Calu3 (cell line): ENCODE results near the gene S100A7. TPM values are rescaled to one million over a fixed set of nuclear protein-coding genes. Genes with fewer than 3 reads are reported as not detected.

Experiments used
- BruUV-seq: library from RNA; stranded (reverse); fragments of 400-500 nt; replicated peaks from 2 replicates; lab custom pipeline; 2021; lab: Mats Ljungman, UMichigan
- CTCF ChIA-PET: fragments of 300-600 bp; sonication (Branson Sonifier 250); formaldehyde crosslinking; loops from one replicate; lab custom pipeline; 2022; ENCODE audit warnings: antibody characterized with exemption; lab: Charles Lee
- DNase-seq: peaks from one replicate; pipeline ENCODE4 v3.0.0; 2022
- H3K27ac Mint-ChIP-seq: one replicate; pipeline ENCODE4 v1.8.0; 2022; ENCODE audit warnings: mixed read lengths; ENCODE audit not compliant: unreplicated experiment
- H3K27me3 Mint-ChIP-seq: one replicate; pipeline ENCODE4 v1.8.0; 2022; ENCODE audit warnings: mixed read lengths; ENCODE audit not compliant: unreplicated experiment
- H3K36me3 Mint-ChIP-seq: one replicate; pipeline ENCODE4 v1.8.0; 2022; ENCODE audit warnings: mild to moderate bottlenecking, moderate library complexity, mixed read lengths; ENCODE audit not compliant: insufficient read depth, unreplicated experiment
- H3K4me1 Mint-ChIP-seq: one replicate; pipeline ENCODE4 v1.8.0; 2022; ENCODE audit warnings: mild to moderate bottlenecking, low read depth, mixed read lengths; ENCODE audit not compliant: unreplicated experiment
- H3K4me3 Mint-ChIP-seq: one replicate; pipeline ENCODE4 v1.8.0; 2022; ENCODE audit warnings: mild to moderate bottlenecking, low read depth, moderate library complexity, mixed read lengths; ENCODE audit not compliant: unreplicated experiment
- H3K9me3 Mint-ChIP-seq: one replicate; pipeline ENCODE4 v1.8.0; 2022; ENCODE audit warnings: low read depth, mixed read lengths; ENCODE audit not compliant: unreplicated experiment
- intact Hi-C: fragments of 100-400 bp; cut with micrococcal nuclease; formaldehyde crosslinking; loops from one replicate; pipeline ENCODE4 v1.10.0; 2022; ENCODE audit not compliant: unreplicated experiment
- total RNA-seq: library from RNA; stranded (reverse); gene quantifications from 2 replicates; pipeline ENCODE4 v1.2.3, GENCODE V29; 2022
- TF ChIP-seq, protein P1 (sequence below): fragments of 200-600 bp; IDR thresholded peaks from one replicate; pipeline ENCODE4 v1.8.0; 2022; ENCODE audit warnings: antibody characterized with exemption; ENCODE audit not compliant: unreplicated experiment

S100A7 gene
- total RNA-seq, 1 experiment from 2014 or later = not detected

- CTCF ChIA-PET = interaction anchor here (0.5 kb wide), 1 partner anchor 33 kb away, joined by 5 read pairs; no protein-coding TSS in a partner anchor
- Mint-ChIP-seq H3K36me3 (no peaks in the 10 kb centered on the region), H3K9me3 (no peaks in the 10 kb centered on the region), H3K27me3 (peaks cover 100% of the 10 kb centered on the region), H3K27ac (no peak overlapping the region), H3K4me1 (no peaks in the 10 kb centered on the region), H3K4me3 (no peak overlapping the region)
- BruUV-seq = no TSS peak
- intact Hi-C loops = no loop called here
- DNase-seq = no peak
- TF ChIP-seq, protein P1, sequence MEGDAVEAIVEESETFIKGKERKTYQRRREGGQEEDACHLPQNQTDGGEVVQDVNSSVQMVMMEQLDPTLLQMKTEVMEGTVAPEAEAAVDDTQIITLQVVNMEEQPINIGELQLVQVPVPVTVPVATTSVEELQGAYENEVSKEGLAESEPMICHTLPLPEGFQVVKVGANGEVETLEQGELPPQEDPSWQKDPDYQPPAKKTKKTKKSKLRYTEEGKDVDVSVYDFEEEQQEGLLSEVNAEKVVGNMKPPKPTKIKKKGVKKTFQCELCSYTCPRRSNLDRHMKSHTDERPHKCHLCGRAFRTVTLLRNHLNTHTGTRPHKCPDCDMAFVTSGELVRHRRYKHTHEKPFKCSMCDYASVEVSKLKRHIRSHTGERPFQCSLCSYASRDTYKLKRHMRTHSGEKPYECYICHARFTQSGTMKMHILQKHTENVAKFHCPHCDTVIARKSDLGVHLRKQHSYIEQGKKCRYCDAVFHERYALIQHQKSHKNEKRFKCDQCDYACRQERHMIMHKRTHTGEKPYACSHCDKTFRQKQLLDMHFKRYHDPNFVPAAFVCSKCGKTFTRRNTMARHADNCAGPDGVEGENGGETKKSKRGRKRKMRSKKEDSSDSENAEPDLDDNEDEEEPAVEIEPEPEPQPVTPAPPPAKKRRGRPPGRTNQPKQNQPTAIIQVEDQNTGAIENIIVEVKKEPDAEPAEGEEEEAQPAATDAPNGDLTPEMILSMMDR = no peak
These were observed 27.4 kb downstream of the S100A7 start for GRCh38 chr1:153432874-153433681.

GRCh38 chr1:153431928-153432327 lies 28.5 kb downstream of the S100A7 start:
- H3K36me3 Mint-ChIP-seq = no peaks in the 10 kb centered on the region
- CTCF ChIA-PET = interaction anchor here (0.6 kb wide), 1 partner anchor 263 kb away, joined by 4 read pairs; no protein-coding TSS in a partner anchor
- BruUV-seq = no TSS peak

GRCh38 chr1:153431427-153431826 lies 29.0 kb downstream of the S100A7 start:
- no peaks in the 10 kb centered on the region for H3K36me3 Mint-ChIP-seq
- H3K4me1 Mint-ChIP-seq = no peaks in the 10 kb centered on the region
- TF ChIP-seq, protein P1 = no peak
- CTCF ChIA-PET = no interaction called here
- H3K27ac Mint-ChIP-seq = no peak overlapping the region
- intact Hi-C loops = no loop called here
- H3K9me3 Mint-ChIP-seq = no peaks in the 10 kb centered on the region
- peaks cover 100% of the 10 kb centered on the region for H3K27me3 Mint-ChIP-seq
- DNase-seq = no peak
- BruUV-seq = no TSS peak
- no peak overlapping the region for H3K4me3 Mint-ChIP-seq

More at GRCh38 chr1:153431928-153432327, 28.5 kb downstream of the S100A7 start:
- Mint-ChIP-seq H3K4me1 (no peaks in the 10 kb centered on the region), H3K9me3 (no peaks in the 10 kb centered on the region), H3K27ac (no peak overlapping the region), H3K4me3 (no peak overlapping the region), H3K27me3 (peaks cover 100% of the 10 kb centered on the region)
- TF ChIP-seq, protein P1 = no peak
- intact Hi-C loops = no loop called here
- no peak for DNase-seq

DNA sequence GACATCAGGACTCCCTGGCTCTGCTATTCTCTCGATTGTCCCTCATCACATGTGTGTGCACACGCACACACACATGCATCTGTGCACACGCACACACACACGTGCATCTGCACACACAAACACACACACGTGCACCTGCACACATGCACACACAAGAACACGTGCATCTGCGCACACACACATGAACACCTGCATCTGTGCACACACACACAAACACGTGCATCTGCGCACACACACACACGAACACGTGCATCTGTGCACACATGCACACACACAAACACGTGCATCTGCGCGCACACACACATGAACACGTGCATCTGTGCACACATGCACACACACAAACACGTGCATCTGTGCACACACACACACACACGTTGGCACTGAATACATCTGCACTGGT lies 29.4 kb downstream of the S100A7 start:
- H3K9me3 Mint-ChIP-seq = no peaks in the 10 kb centered on the region
- no peak overlapping the region for H3K27ac Mint-ChIP-seq
- no peaks in the 10 kb centered on the region for H3K36me3 Mint-ChIP-seq
- CTCF ChIA-PET = no interaction called here
- intact Hi-C loops = no loop called here
- DNase-seq = no peak
- TF ChIP-seq, protein P1 = no peak
- no peak overlapping the region for H3K4me3 Mint-ChIP-seq
- peaks cover 100% of the 10 kb centered on the region for H3K27me3 Mint-ChIP-seq
- H3K4me1 Mint-ChIP-seq = no peaks in the 10 kb centered on the region
- no TSS peak for BruUV-seq
